Endometrium (tissue), 2 donors: ENCODE measurements around the gene PPP4R3B.
"Not testable (repeated sequence)": the region's sequence is repeated elsewhere in the genome, so short reads cannot be mapped to it uniquely, and the experiment has no call there.

ENCODE experiments used
- FAIRE-seq: peaks from 2 replicates; lab custom pipeline; 2012; peaks lifted over from hg19 to GRCh38; lab: Jason Lieb, UNC
- donor health status: control.
- donor health status: control.

The PPP4R3B gene

GRCh38 chr2:55595536-55595935 lies 21.9 kb downstream of the PPP4R3B start:
- no peak for FAIRE-seq

DNA sequence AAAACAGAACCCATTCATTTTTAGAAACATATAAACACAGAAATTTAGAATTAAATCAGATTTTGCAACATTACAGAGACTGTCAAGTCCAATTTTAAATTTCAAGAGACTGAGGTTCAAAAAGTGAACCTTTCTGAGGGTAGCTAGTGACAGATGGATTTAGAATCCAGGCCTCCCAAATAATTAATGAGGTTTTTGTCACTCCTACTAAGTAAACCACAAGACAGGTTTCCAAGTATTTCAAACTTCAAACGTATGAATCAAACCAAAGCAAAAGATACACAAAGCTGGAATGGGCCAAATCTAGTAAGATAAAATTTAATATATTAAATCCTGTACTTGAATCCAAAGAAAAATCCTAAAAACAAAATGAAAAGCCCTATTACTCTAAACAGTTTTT lies 25.3 kb downstream of the PPP4R3B start:
- no peak for FAIRE-seq

GRCh38 chr2:55590810-55591440 lies 26.5 kb downstream of the PPP4R3B start:
- FAIRE-seq, result no peak

DNA sequence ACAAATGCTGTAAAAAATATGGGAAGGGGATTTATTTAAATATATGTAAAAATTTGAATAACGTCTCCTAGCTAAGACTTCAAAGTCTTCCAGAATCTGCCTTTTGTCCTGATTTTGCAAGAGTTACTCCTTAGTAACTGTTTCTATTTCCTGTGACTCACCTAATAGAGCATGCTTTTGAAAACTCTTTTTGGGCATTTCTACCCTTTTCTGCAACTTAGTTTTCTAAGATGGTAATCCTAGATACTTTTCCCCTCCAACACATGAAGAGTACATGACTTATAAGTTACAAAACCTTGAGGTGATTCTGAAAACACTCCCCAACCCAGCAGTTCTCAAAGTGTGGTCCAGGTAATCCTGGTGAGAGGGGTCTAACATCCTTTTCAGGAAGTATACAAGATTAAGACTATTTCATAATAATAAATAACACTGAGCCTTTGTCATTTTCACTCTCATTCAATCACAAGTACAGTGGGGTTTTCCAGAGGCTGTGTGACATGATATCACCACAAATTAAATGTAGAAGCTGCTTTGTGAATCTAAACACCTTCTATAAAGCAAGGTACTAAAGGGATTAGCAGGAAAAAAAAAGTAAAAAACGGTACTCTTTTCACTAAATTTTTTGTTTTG lies 31.9 kb downstream of the PPP4R3B start:
- no peak for FAIRE-seq

GRCh38 chr2:55581874-55582547 lies 35.4 kb downstream of the PPP4R3B start:
- FAIRE-seq, result no peak

DNA sequence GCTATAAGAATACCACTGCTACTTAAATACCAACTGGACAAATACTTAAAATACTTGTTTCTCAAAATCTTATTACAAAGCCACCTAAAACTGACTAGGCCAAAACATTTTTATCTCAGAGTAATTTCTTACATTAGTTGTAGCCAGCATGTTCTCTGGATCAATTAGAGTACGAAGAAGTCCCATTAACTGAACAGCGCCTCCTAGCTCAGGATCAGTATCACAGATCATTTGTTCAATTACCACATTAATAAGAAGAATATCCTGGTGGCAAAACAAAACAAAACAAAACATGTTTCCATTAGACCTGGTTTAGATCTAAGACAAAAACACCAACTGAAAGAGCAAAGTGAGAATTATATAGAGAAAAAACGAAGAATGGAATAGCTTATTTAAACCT lies 36.0 kb downstream of the PPP4R3B start:
- FAIRE-seq, result no peak

DNA sequence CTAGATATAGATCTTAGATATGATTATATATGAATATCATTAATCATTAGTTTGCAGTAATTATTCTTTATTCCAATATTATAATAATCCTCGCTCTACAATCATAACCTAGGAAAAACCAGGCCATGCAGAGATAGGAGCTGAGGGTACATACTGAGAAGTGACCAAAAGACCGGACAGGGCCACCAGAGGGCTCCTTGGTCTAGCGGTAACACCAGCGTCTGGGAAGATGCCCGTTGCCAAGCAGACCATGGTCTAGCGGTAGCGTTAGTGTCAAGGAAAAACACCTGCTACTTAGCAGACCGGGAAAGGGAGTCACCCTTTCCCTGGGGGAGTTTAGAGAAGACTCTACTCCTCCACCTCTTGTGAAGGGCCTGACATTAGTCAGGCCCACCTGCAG lies 48.4 kb downstream of the PPP4R3B start:
- not testable (repeated sequence) for FAIRE-seq

DNA sequence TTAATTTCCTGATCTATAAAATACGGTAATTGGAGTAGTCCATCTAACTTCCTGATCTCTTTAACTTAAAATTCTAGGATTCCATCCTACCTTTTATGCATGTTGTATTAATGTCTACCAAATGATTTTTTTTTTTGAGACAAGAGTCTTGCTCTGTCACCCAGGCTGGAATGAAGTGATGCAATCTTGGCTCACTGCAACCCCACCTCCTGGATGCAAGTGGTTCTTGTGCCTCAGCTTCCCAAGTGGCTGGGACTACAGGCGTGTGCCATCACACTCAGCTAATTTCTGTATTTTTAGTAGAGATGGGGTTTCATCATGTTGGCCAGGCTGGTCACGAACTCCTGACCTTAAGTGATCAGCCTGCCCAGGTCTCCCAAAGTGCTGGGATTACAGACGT lies 50.1 kb downstream of the PPP4R3B start:
- FAIRE-seq, result no peak

- no peak for FAIRE-seq
These were observed 51.8 kb downstream of the PPP4R3B start for GRCh38 chr2:55565613-55566012.

DNA sequence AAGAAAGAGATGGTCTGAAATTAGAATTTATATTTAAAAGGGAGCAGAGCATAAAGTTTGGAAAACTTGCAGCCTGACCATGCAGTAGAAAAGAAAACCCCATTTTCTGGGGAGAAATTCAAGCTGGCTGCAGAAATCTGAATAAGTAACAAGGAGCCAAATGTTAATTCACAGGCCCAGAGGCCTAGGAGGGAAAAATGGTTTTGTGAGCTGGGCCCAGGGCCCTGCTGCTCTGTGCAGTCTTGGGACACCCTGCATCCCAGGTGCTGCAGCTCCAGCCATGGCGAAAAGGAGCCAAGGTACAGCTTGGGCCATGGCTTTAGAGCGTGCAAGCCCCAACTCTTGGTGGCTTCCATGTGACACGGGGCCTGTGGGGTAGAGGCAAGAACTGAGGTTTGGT lies 56.6 kb downstream of the PPP4R3B start:
- FAIRE-seq, result no peak

GRCh38 chr2:55556809-55557208 lies 60.6 kb downstream of the PPP4R3B start:
- no peak for FAIRE-seq

DNA sequence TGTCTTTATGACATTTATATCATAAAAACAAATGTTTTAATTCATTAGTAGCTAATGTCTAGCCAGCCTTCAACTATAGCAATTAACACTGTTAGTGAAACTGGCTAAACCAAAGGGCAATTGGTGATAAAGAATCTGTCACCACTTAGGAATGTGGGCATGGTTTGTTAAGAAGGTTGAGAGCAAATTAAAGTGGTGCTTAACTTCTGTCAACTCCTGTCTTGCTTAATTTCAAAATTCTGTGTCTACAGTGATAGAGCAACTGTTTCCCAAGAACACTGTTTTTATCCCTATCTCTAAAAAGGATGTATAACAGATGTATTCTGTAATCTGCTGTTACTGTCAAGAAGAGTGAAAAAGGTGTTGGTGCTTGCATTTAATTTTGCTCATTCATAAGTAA lies 61.4 kb downstream of the PPP4R3B start:
- no peak for FAIRE-seq

- FAIRE-seq, result no peak
These were observed 64.1 kb downstream of the PPP4R3B start for GRCh38 chr2:55553321-55553720.

DNA sequence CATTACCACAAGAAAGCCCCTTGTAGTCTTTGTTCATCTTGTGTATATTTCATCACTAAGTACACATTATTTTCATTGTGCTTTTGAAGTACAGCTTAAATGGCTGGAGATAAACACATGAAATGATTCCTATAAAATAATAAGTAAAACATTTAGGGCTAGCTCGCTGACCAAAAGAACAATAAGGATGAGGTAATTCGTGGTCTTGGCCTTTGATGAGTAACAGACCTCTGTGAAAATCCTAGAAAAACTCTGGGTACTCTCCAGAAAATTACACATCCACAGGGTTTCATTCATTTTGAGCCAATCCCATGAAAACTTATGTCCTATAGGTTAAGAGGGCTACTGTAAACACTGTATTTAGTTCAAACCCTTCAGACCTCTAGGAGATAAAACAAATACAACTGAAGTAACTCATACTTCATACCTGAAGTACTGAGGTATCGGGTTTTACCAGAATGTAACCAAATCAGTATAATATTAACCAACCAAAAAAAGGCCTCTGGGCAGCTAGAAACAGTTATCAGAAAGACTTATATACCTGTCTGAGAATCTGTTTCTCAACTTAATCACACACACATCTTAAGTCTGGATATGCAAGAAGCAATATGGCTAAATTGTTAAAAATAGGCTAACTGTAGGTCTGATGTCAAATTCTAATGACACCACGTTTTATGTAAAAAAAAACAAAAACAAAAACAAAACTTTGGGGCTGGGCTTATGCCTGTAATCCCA lies 66.9 kb downstream of the PPP4R3B start:
- FAIRE-seq, result no peak

GRCh38 chr2:55547679-55548078 lies 69.7 kb downstream of the PPP4R3B start:
- not testable (repeated sequence) for FAIRE-seq

DNA sequence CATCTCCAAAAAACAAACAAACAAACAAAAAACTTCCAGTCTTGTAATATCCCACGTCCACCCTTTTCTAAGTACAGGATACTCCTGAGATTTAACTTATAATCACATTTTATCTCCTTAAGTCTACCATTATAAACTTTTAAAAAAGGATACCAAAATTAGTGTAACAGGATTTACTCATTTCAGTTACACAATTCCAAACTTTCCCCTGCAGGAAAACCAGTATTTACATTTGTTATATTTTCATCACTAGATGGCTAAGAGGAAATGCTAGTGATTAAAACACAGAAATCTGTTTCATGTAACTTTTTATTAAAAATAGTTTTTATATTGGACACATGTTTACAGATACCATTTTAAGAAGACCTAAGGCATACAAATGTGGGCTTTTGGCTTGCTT lies 70.4 kb downstream of the PPP4R3B start:
- no peak for FAIRE-seq

DNA sequence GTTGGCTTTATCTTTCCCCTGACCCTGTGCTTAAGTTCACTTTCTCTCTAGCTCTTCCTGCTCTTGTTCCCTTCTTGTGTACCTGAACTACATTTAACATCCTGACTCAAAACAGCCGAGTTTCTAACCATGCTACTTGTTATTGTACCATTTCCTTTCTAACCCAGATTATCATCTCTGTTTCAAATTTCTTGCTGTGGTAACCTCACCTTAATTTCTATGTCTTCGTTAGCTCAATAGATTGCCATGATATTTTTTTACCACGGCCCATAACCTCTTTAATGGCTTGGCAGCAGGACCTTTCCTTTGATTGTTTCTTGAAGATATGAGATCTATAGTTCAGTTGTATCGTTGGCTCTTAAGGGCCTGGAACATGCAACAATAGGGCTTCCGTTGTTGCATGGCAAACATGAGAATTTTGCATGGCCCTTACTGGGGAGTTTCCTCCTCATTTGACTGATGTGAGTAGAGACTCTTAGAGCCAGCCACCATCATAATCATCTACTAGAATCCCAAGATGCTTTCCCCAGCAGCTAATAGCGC lies 86.8 kb downstream of the PPP4R3B start:
- no peak for FAIRE-seq

- FAIRE-seq, result no peak
These were observed 91.2 kb downstream of the PPP4R3B start for GRCh38 chr2:55526174-55526573.

- no peak for FAIRE-seq
These were observed 92.5 kb downstream of the PPP4R3B start for GRCh38 chr2:55524884-55525437.

DNA sequence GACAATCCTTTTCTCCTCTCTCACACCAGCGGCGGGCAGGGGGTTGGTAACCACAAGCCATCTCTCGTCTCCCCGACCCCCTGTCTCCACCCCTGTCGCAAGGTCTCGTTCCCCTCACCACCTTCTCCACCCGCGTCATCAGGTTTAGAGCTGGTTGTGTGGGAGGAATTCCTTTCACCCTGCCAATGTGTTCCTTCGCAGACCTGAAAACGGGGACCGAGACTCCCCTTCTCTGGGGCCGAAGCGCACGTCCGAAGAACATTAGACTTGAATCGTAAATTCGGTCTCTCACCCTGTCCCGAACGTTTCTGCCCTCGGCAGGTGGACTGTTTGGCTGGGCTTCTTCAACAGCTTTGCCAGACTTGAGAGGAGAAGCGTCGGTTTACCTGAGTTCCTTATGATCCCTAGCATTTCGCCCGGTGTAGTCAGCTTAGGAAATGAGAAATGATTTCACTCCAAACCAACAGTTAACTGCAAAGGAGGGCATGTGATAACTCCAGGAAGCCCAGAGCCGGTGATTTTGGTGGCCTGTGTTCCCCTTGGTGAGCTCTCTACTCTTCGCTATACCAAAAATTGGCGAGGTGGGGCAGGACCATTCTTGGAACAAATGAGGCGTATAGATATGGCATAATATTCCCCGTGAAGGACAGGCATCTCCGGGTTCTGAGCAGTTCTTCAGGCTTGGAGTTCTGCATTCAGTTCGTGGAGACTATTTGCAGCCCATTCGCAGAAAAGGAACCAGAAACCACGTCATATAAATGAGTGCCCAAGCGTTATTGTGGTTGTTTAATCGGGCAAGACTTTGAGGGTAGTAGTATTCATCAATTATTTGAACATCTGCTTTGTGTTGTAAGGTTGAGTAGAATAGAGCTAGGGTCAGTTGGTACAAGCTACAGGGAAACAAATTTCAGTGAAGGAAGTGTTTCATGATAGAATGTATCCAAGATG lies 97.2 kb downstream of the PPP4R3B start:
- FAIRE-seq, result no peak

DNA sequence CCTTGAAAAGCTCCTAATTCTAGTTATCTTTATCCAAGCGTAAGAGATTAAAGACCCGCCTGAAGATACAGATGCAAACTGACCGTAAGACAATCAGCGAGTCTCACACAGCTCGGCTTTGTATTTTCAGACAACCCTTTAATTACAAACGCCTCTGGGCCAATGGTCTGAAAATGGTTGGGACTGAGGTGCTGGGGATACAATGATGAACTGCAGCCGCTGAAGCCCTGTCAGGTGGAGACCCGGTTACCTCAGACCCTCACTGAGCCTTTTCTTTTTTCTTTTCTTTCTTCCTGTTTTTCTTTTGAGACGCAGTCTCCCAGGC lies 98.6 kb downstream of the PPP4R3B start:
- no peak for FAIRE-seq
